Measurements from ENCODE around the gene NPDC1.

NPDC1 gene

DNA sequence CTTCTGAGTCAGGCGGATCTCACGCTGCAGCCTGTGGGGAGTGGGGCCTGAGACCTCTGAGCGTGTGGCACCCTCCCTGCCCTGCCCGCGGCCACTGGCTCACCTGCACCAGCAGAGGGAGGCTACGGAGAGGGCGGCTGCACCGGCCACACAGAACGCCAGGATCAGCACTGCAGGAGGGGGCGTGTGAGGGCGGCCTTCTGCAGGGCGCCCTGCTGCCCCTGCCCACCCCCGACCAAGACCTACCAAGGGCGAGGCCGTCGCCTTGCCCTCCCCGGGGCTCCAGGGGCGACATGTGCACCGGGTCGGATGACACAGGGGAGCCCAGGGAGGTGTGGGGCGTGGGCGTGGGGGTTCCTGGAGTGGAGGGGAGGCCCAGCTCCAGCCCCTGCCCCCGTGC, 5.4 kb downstream of the NPDC1 start:
- Histone ChIP-seq H3K27me3 (ENCODE audit: insufficient read depth, low read length) (peaks cover 23% of the 10 kb centered on the region), H2AFZ (ENCODE audit: low read length) (no peak overlapping the region), H3K27ac (ENCODE audit: low read depth, low read length, poor library complexity, severe bottlenecking) (no peak overlapping the region), H3F3A (ENCODE audit: insufficient read depth, low read length) (no peaks in the 10 kb centered on the region), H3K9me3 (ENCODE audit: low read length) (no peaks in the 10 kb centered on the region), H3K79me2 (ENCODE audit: insufficient read depth, low read length) (no peaks in the 10 kb centered on the region), H3K36me3 (ENCODE audit: insufficient read depth, low read length) (no peaks in the 10 kb centered on the region), H3K9ac (ENCODE audit: low read length) (no peak overlapping the region), H3K4me3 (ENCODE audit: low read depth, low read length, poor library complexity, severe bottlenecking) (no peak overlapping the region), H4K20me1 (ENCODE audit: insufficient read depth, low read length) (no peaks in the 10 kb centered on the region), H3K9me2 (ENCODE audit: low read depth, low read length) (no peaks in the 10 kb centered on the region), H3K4me1 (ENCODE audit: insufficient read depth, low read length, severe bottlenecking) (no peaks in the 10 kb centered on the region), H3K4me2 (ENCODE audit: low read length) (no peak overlapping the region)
- TF ChIP-seq, protein P1, sequence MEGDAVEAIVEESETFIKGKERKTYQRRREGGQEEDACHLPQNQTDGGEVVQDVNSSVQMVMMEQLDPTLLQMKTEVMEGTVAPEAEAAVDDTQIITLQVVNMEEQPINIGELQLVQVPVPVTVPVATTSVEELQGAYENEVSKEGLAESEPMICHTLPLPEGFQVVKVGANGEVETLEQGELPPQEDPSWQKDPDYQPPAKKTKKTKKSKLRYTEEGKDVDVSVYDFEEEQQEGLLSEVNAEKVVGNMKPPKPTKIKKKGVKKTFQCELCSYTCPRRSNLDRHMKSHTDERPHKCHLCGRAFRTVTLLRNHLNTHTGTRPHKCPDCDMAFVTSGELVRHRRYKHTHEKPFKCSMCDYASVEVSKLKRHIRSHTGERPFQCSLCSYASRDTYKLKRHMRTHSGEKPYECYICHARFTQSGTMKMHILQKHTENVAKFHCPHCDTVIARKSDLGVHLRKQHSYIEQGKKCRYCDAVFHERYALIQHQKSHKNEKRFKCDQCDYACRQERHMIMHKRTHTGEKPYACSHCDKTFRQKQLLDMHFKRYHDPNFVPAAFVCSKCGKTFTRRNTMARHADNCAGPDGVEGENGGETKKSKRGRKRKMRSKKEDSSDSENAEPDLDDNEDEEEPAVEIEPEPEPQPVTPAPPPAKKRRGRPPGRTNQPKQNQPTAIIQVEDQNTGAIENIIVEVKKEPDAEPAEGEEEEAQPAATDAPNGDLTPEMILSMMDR (IDR thresholded peaks at IDR 0.05; ENCODE audit: low read length) = no peak
- TF ChIP-seq EZH2 (IDR thresholded peaks at IDR 0.05; ENCODE audit: borderline replicate concordance, low read length) = no peak

DNA sequence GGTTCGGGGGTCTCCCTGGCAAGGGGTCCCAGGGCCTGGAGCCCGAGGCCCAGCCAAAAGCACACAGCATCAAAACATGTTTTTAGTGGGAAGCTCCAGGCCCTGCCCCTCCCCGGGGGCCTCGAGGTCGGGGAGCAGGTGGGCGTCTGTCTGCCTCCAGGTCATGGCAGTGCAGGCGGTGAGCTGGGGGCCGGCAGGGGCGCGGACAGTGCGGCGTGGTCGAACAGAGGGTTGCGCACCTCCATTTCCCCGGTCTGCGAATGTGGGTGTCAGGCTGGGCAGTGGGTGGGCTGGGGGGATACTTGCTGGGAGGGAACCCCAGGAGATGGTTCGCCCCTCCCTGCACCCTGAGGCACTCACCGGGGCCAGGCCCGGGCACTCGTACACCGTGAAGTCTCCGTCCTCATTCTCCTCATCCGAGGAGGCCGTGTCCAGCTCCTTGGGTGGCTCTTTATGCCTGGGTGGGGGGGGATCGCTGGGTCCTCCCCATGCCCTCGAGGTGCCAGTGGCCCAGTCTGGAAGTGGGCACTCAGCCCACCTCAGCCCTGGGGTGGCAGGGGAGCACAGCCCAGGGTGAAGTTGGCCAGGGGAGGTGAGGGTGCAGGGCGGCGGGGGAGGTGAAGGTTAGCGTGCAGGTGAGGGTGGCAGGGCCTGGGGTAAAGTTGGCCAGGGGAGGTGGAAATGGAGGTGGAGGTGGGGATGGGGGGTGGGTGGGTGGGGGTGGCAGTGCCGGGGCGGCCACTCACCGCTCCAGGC, 6.2 kb downstream of the NPDC1 start:
- Histone ChIP-seq H3F3A (ENCODE audit: insufficient read depth, low read length) (no peaks in the 10 kb centered on the region), H3K9ac (ENCODE audit: low read length) (no peak overlapping the region), H3K27me3 (ENCODE audit: insufficient read depth, low read length) (peaks cover 18% of the 10 kb centered on the region; the same call in 1 of the 2 replicates), H2AFZ (ENCODE audit: low read length) (no peak overlapping the region), H3K36me3 (ENCODE audit: insufficient read depth, low read length) (no peaks in the 10 kb centered on the region), H3K27ac (ENCODE audit: low read depth, low read length, poor library complexity, severe bottlenecking) (no peak overlapping the region), H3K4me2 (ENCODE audit: low read length) (no peak overlapping the region), H3K79me2 (ENCODE audit: insufficient read depth, low read length) (no peaks in the 10 kb centered on the region), H3K4me1 (ENCODE audit: insufficient read depth, low read length, severe bottlenecking) (no peaks in the 10 kb centered on the region), H3K9me3 (ENCODE audit: low read length) (no peaks in the 10 kb centered on the region), H4K20me1 (ENCODE audit: insufficient read depth, low read length) (no peaks in the 10 kb centered on the region), H3K9me2 (ENCODE audit: low read depth, low read length) (no peaks in the 10 kb centered on the region), H3K4me3 (ENCODE audit: low read depth, low read length, poor library complexity, severe bottlenecking) (no peak overlapping the region)
- TF ChIP-seq EZH2 (IDR thresholded peaks at IDR 0.05; ENCODE audit: borderline replicate concordance, low read length) = no peak
- TF ChIP-seq, protein P1 (IDR thresholded peaks at IDR 0.05; ENCODE audit: low read length) = no peak

GRCh38 chr9:137038916-137039315, 7.1 kb downstream of the NPDC1 start:
- Histone ChIP-seq H4K20me1 (ENCODE audit: insufficient read depth, low read length) (no peaks in the 10 kb centered on the region), H2AFZ (ENCODE audit: low read length) (no peak overlapping the region), H3K4me3 (ENCODE audit: low read depth, low read length, poor library complexity, severe bottlenecking) (no peak overlapping the region), H3K4me1 (ENCODE audit: insufficient read depth, low read length, severe bottlenecking) (no peaks in the 10 kb centered on the region), H3K9me3 (ENCODE audit: low read length) (no peaks in the 10 kb centered on the region), H3K9me2 (ENCODE audit: low read depth, low read length) (no peaks in the 10 kb centered on the region), H3F3A (ENCODE audit: insufficient read depth, low read length) (no peaks in the 10 kb centered on the region), H3K27me3 (ENCODE audit: insufficient read depth, low read length) (peaks cover 16% of the 10 kb centered on the region; the same call in 1 of the 2 replicates), H3K36me3 (ENCODE audit: insufficient read depth, low read length) (no peaks in the 10 kb centered on the region), H3K4me2 (ENCODE audit: low read length) (no peak overlapping the region), H3K9ac (ENCODE audit: low read length) (no peak overlapping the region), H3K79me2 (ENCODE audit: insufficient read depth, low read length) (no peaks in the 10 kb centered on the region), H3K27ac (ENCODE audit: low read depth, low read length, poor library complexity, severe bottlenecking) (no peak overlapping the region)
- no peak for TF ChIP-seq EZH2 (IDR thresholded peaks at IDR 0.05; ENCODE audit: borderline replicate concordance, low read length)
- TF ChIP-seq, protein P1 (IDR thresholded peaks at IDR 0.05; ENCODE audit: low read length) = no peak

All from OCI-LY1 (cell line).